GM21737 (cell line): Measurements from ENCODE around the gene ZRANB2.

Experiments
- ATAC-seq: cut with Tn5 transposase; IDR thresholded peaks from one replicate; pipeline ENCODE4 v1.9.1; 2021; ENCODE audit warnings: mild to moderate bottlenecking, moderate library complexity; ENCODE audit not compliant: unreplicated experiment

The ZRANB2 gene

DNA sequence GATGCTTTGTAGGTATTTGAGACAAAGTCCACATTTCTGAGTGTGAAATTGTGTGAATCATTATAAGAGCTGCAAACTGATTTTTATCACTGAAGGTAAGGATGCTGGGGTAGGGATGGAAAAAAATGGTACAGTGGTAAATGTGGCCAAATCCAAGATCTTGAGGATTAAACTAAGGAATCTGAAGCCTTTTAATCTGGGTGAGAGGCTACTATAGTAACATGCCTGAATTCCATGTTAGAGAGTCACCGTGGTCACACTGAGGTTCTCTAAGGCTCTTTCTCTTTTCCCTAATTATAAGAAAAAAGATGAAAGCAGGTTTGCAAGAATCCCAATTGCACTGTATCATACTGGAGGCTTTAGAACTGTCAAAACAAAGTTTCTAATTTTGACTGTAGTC, 50.8 kb downstream of the ZRANB2 start:
- no peak for ATAC-seq

GRCh38 chr1:71028981-71029380, 51.9 kb downstream of the ZRANB2 start:
- no peak for ATAC-seq

- ATAC-seq = no peak
Measured at GRCh38 chr1:71027991-71028390, 52.8 kb downstream of the ZRANB2 start.

DNA sequence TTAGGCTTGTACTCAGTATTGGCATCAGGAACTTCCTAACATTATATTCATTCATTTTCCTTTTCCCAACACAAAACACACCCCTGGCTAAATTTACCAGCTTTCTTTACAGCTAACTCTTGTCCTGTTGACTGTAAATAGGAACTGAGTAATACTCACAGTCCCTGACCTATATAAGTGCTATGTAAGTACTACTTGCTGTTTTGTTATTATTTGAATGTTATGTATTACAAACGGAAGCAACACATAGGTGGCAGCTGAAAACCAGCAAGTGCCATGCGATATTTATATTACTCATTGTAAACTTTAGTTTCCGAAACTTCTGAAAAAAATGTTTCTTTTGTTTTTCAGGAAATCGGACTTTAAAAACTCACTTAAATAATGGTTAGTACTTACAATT, 54.7 kb downstream of the ZRANB2 start:
- no peak for ATAC-seq

GRCh38 chr1:71023515-71023914, 57.3 kb downstream of the ZRANB2 start:
- no peak for ATAC-seq

DNA sequence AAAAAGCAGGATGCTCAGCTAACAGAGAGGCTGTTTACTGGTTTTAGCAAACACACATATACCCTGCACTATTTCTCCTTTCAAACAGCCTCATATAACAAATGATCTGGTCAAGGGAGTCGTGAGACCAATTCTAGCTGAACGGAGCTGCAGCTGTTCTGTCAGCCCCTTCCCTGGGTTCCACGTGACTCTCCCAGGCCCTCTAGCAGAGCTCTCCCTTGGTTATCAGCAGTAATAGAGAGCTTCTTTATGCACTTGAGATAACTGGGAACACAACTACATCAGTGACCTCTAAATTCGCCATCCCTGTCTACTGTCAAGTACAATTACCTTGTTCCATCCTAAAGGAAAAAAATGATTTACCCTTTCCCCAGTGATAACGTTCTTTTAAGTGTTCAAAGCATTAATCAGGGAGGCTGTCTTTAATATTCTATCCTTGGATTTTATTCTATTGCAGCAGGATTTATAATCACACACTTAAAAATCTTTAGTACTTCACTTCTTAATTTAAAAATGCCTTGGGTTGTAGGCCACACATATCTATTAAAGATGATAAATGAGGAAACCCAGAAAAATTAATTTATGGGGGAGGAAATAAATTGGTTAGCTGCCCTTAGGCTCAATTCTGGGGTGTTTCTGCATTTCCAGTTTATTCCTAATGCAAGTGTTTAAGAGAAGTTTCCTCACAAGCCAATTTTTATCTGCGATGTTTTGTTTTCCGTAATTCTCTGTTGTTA, 61.4 kb downstream of the ZRANB2 start:
- no peak for ATAC-seq

- no peak for ATAC-seq
Measured at GRCh38 chr1:71018791-71019190, 62.0 kb downstream of the ZRANB2 start.

GRCh38 chr1:71015745-71016144, 65.1 kb downstream of the ZRANB2 start:
- no peak for ATAC-seq

DNA sequence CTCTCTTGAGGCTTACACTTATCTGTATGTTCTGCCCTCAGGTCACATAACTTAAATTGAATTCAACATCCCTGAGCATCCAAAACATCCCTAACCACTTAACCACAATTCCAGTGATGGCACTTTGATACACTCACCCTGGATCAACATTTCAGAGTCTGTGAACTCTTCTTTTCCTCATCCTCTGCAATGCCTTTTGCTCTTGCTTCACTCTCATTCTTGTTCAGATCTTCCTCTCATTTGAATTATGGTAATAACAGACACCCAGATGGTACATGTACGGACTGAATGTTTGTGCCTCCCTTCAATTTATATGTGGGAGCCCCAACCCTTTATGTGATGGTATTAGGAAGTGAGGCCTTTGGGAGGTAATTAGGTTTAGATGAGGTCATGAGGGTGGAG, 66.7 kb downstream of the ZRANB2 start:
- ATAC-seq = no peak
